ENCODE results near the gene EMX1. TPM values are rescaled to one million over a fixed set of nuclear protein-coding genes. Genes with fewer than 3 reads are reported as not detected.

EMX1 gene
- total and polyA plus RNA-seq, 2 donors (not counting 1 experiment from before 2014, with no cell fraction given): not detected

DNA sequence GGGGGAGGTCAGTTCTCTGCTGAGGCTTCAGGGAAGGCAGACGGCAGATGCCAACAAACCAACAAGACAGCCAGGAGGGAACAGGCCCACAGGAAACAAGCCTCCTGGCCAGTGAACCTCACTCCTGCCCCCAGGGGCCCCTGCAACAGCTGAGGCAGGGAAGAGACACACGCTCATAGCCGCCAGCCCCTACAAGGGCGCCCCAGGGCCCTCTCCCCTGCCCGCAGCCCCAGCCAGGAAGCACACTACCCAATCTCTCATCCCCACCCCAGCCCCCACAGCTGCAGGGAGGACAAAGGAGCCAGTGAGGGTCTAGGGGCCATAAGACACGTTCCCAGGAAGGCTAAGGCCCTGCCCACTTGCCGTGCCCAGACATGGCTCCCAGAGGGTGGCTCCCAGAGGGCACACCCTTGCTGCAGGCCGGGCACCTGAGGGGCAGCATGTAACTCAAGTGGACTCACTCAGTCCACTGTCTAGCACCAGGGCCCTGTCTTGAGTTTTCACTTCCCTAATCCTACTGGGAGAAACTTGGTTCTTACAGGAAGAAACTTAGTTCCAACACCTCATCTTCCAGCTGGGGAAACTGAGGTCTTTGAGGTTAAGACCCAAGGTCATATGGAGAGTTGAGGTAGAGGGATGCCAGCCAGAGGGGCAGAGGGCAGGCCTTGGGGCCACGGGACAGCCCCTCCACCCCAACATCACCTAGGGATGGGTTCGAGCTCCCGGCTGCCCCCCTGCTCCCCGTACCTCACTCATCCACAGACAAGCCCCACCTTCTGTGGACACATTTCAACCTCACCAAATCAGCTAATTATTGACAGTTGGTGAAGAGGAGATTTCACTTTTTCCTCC is 37.3 kb downstream of the EMX1 start:
- Histone ChIP-seq H3K9ac (ENCODE audit: insufficient read depth, low read length) (no peak overlapping the region), H3K4me2 (ENCODE audit: extremely low read depth, insufficient read depth, low read length) (no peak overlapping the region), H2AFZ (ENCODE audit: low read length) (no peak overlapping the region), H3K4me3 (replicated peaks in 1 of 4; ENCODE audit: control extremely low read depth in 1 of 4, insufficient read depth in 1 of 4, low read depth in 3 of 4, low read length in 4 of 4) (no peak overlapping the region), H3K9me3 (ENCODE audit: control insufficient read depth, insufficient read depth, low read depth, low read length) (no peaks in the 10 kb centered on the region), H3K27me3 (ENCODE audit: control insufficient read depth, insufficient read depth, low read length) (no peaks in the 10 kb centered on the region), H3K4me1 (ENCODE audit: control insufficient read depth, extremely low read depth, insufficient read depth, low read length) (no peaks in the 10 kb centered on the region), H3K79me2 (ENCODE audit: control insufficient read depth, insufficient read depth, low read length) (no peaks in the 10 kb centered on the region), H3K36me3 (ENCODE audit: control insufficient read depth, insufficient read depth, low read length) (no peaks in the 10 kb centered on the region), H3K27ac (ENCODE audit: insufficient read depth, low read length) (no peak overlapping the region), H4K20me1 (ENCODE audit: control insufficient read depth, extremely low read depth, insufficient read depth, low read length) (no peaks in the 10 kb centered on the region)
- no peak for TF ChIP-seq CTCF (conservative IDR thresholded peaks at IDR 0.05 in 1 of 2, IDR thresholded peaks at IDR 0.05 in 1 of 2; ENCODE audit: low read depth in 1 of 2, low read length in 2 of 2)
- TF ChIP-seq EZH2 (IDR thresholded peaks at IDR 0.05; ENCODE audit: low read length, missing control alignments): no peak
- no peak for DNase-seq (ENCODE audit: low read depth in 2 of 2)

- Histone ChIP-seq H2AFZ (ENCODE audit: low read length) (no peak overlapping the region), H3K4me1 (ENCODE audit: control insufficient read depth, extremely low read depth, insufficient read depth, low read length) (no peaks in the 10 kb centered on the region), H3K4me2 (ENCODE audit: extremely low read depth, insufficient read depth, low read length) (no peak overlapping the region), H3K79me2 (ENCODE audit: control insufficient read depth, insufficient read depth, low read length) (no peaks in the 10 kb centered on the region), H3K27me3 (ENCODE audit: control insufficient read depth, insufficient read depth, low read length) (no peaks in the 10 kb centered on the region), H3K9ac (ENCODE audit: insufficient read depth, low read length) (no peak overlapping the region), H4K20me1 (ENCODE audit: control insufficient read depth, extremely low read depth, insufficient read depth, low read length) (no peaks in the 10 kb centered on the region), H3K27ac (ENCODE audit: insufficient read depth, low read length) (no peak overlapping the region), H3K9me3 (ENCODE audit: control insufficient read depth, insufficient read depth, low read depth, low read length) (no peaks in the 10 kb centered on the region), H3K36me3 (ENCODE audit: control insufficient read depth, insufficient read depth, low read length) (no peaks in the 10 kb centered on the region), H3K4me3 (replicated peaks in 1 of 4; ENCODE audit: control extremely low read depth in 1 of 4, insufficient read depth in 1 of 4, low read depth in 3 of 4, low read length in 4 of 4) (no peak overlapping the region)
- TF ChIP-seq EZH2 (IDR thresholded peaks at IDR 0.05; ENCODE audit: low read length, missing control alignments) (no peak), CTCF (conservative IDR thresholded peaks at IDR 0.05 in 1 of 2, IDR thresholded peaks at IDR 0.05 in 1 of 2; ENCODE audit: low read depth in 1 of 2, low read length in 2 of 2) (no peak)
- DNase-seq (ENCODE audit: low read depth in 2 of 2): no peak
Measured at GRCh38 chr2:72955228-72956049, 38.1 kb downstream of the EMX1 start.

GRCh38 chr2:72956050-72956395 is 38.7 kb downstream of the EMX1 start:
- Histone ChIP-seq H3K9me3 (ENCODE audit: control insufficient read depth, insufficient read depth, low read depth, low read length) (no peaks in the 10 kb centered on the region), H3K9ac (ENCODE audit: insufficient read depth, low read length) (no peak overlapping the region), H4K20me1 (ENCODE audit: control insufficient read depth, extremely low read depth, insufficient read depth, low read length) (no peaks in the 10 kb centered on the region), H3K36me3 (ENCODE audit: control insufficient read depth, insufficient read depth, low read length) (no peaks in the 10 kb centered on the region), H3K27ac (ENCODE audit: insufficient read depth, low read length) (no peak overlapping the region), H2AFZ (ENCODE audit: low read length) (no peak overlapping the region), H3K79me2 (ENCODE audit: control insufficient read depth, insufficient read depth, low read length) (no peaks in the 10 kb centered on the region), H3K4me3 (replicated peaks in 1 of 4; ENCODE audit: control extremely low read depth in 1 of 4, insufficient read depth in 1 of 4, low read depth in 3 of 4, low read length in 4 of 4) (no peak overlapping the region), H3K27me3 (ENCODE audit: control insufficient read depth, insufficient read depth, low read length) (no peaks in the 10 kb centered on the region), H3K4me1 (ENCODE audit: control insufficient read depth, extremely low read depth, insufficient read depth, low read length) (no peaks in the 10 kb centered on the region), H3K4me2 (ENCODE audit: extremely low read depth, insufficient read depth, low read length) (no peak overlapping the region)
- no peak for TF ChIP-seq EZH2 (IDR thresholded peaks at IDR 0.05; ENCODE audit: low read length, missing control alignments)
- TF ChIP-seq CTCF (conservative IDR thresholded peaks at IDR 0.05 in 1 of 2, IDR thresholded peaks at IDR 0.05 in 1 of 2; ENCODE audit: low read depth in 1 of 2, low read length in 2 of 2): no peak
- no peak for DNase-seq (ENCODE audit: low read depth in 2 of 2)
